B cell (primary cell): ENCODE results near the gene PRPSAP1. TPM values are rescaled to one million over a fixed set of nuclear protein-coding genes. Genes with fewer than 3 reads are reported as not detected.

ENCODE experiments used
- ATAC-seq: fragments of 200-7000 bp; cut with Tn5 transposase; one replicate; pipeline ENCODE4 v1.10.0; 2021; ENCODE audit warnings: low read depth, mild to moderate bottlenecking, moderate number of reproducible peaks, moderate library complexity
- CTCF ChIA-PET: fragments of 350-600 bp; sonication (Branson Sonifier 250); formaldehyde crosslinking; loops from one replicate; lab custom pipeline; 2021; ENCODE audit warnings: antibody characterized with exemption, inconsistent platforms; lab: Charles Lee
- POLR2A ChIA-PET: fragments of 350-600 bp; sonication (Branson Sonifier 250); formaldehyde crosslinking; loops from one replicate; lab custom pipeline; 2021; ENCODE audit warnings: antibody characterized with exemption; lab: Charles Lee
- DNase-seq: peaks from one replicate; pipeline ENCODE4 v3.0.0; 2013
- H2AFZ ChIP-seq: 2 replicates; pipeline ENCODE4 v1.6.1; 2012; ENCODE audit warnings: mild to moderate bottlenecking, low read depth, low read length; ENCODE audit not compliant: insufficient read depth, poor library complexity, severe bottlenecking
- H3K27ac ChIP-seq, 2 donors: 1 replicate in 1 of 2; 2 replicates in 1 of 2; pipeline ENCODE4 v1.5.1; 2012 to 2013; ENCODE audit warnings: low read length in 2 of 2, mild to moderate bottlenecking in 2 of 2, moderate library complexity in 1 of 2
- H3K27me3 ChIP-seq, 4 experiments: fragments of 200-600 bp in 1 of 4; sonication (generic) in 1 of 4; replicated peaks in 1 of 4; 1 replicate in 2 of 4; 2 replicates in 2 of 4; pipeline versions ENCODE4 v1.6.1 to v1.7.0; 2013 to 2016; ENCODE audit warnings: low read length in 3 of 4, mild to moderate bottlenecking in 2 of 4, mixed read lengths in 1 of 4, moderate library complexity in 1 of 4; ENCODE audit not compliant: insufficient read depth in 4 of 4, control insufficient read depth in 3 of 4; ENCODE audit errors: control extremely low read depth in 1 of 4
- H3K36me3 ChIP-seq, 2 experiments: replicated peaks in 1 of 2; 1 replicate in 1 of 2; 2 replicates in 1 of 2; pipeline versions ENCODE4 v1.6.1 to v1.7.1; 2013; ENCODE audit warnings: low read length in 1 of 2; ENCODE audit not compliant: insufficient read depth in 2 of 2, control insufficient read depth in 1 of 2; ENCODE audit errors: control extremely low read depth in 1 of 2, extremely low read depth in 1 of 2
- H3K4me1 ChIP-seq, 2 donors: fragments of 200-600 bp in 1 of 2; sonication (generic) in 1 of 2; 1 replicate in 1 of 2; 2 replicates in 1 of 2; pipeline versions ENCODE4 v1.5.1 to v1.6.1; 2013 to 2017; ENCODE audit warnings: low read length in 2 of 2; ENCODE audit not compliant: control insufficient read depth in 2 of 2, insufficient read depth in 2 of 2
- H3K4me2 ChIP-seq: replicated peaks from 2 replicates; pipeline ENCODE3; 2012; ENCODE audit warnings: mild to moderate bottlenecking, low read depth, low read length; ENCODE audit not compliant: poor library complexity, severe bottlenecking
- H3K4me3 ChIP-seq, 5 experiments: fragments of 200-600 bp in 1 of 5; sonication (generic) in 1 of 5; 1 replicate in 3 of 5; 2 replicates in 2 of 5; pipeline versions ENCODE4 v1.5.1 to v1.7.0; 2011 to 2016; ENCODE audit warnings: low read length in 4 of 5, mild to moderate bottlenecking in 4 of 5, low read depth in 2 of 5, control low read depth in 1 of 5, moderate library complexity in 1 of 5; ENCODE audit not compliant: insufficient read depth in 1 of 5; ENCODE audit errors: control extremely low read depth in 1 of 5, extremely low read depth in 1 of 5
- H3K79me2 ChIP-seq: fragments of 200-600 bp; sonication (generic); one replicate; pipeline ENCODE4 v1.6.0; 2016; ENCODE audit warnings: low read length; ENCODE audit not compliant: control insufficient read depth, insufficient read depth
- H3K9ac ChIP-seq: fragments of 200-600 bp; sonication (generic); 2 replicates; pipeline ENCODE4 v1.6.1; 2017; ENCODE audit warnings: mild to moderate bottlenecking, low read length, moderate library complexity
- H3K9me3 ChIP-seq, 3 donors: one replicate each; pipeline versions ENCODE4 v1.6.1 to v1.7.1; 2013; ENCODE audit warnings: low read length in 2 of 3; ENCODE audit not compliant: control insufficient read depth in 2 of 3, insufficient read depth in 1 of 3; ENCODE audit errors: control extremely low read depth in 1 of 3
- H4K20me1 ChIP-seq: 2 replicates; pipeline ENCODE4 v1.6.0; 2012; ENCODE audit warnings: mild to moderate bottlenecking, low read length; ENCODE audit not compliant: insufficient read depth, control insufficient read depth, poor library complexity, severe bottlenecking
- H3K27ac Mint-ChIP-seq: one replicate; pipeline ENCODE4 v1.8.0; 2021; ENCODE audit warnings: mixed read lengths
- H3K27me3 Mint-ChIP-seq: one replicate; pipeline ENCODE4 v1.8.0; 2021; ENCODE audit warnings: mixed read lengths
- H3K4me1 Mint-ChIP-seq: one replicate; pipeline ENCODE4 v1.8.0; 2021; ENCODE audit warnings: mixed read lengths
- H3K4me3 Mint-ChIP-seq: one replicate; pipeline ENCODE4 v1.8.0; 2021; ENCODE audit warnings: mixed read lengths
- H3K9me3 Mint-ChIP-seq: one replicate; pipeline ENCODE4 v1.8.0; 2022; ENCODE audit warnings: mixed read lengths; ENCODE audit not compliant: insufficient read depth
- EZH2 ChIP-seq: IDR thresholded peaks from 2 replicates; pipeline ENCODE4 v1.6.1; 2012; ENCODE audit warnings: borderline replicate concordance, low read depth, mild to moderate bottlenecking, moderate library complexity, low read length; ENCODE audit not compliant: insufficient read depth, poor library complexity, severe bottlenecking
- WGBS: methylation state at CpG from one replicate; pipeline ENCODE4 v1.1.5; 2013; ENCODE audit warnings: missing lambda C conversion rate; ENCODE audit not compliant: insufficient coverage; 5-methylcytosine and 5-hydroxymethylcytosine counted together
- intact Hi-C: fragments of 100-400 bp; cut with micrococcal nuclease; formaldehyde crosslinking; loops from one replicate; pipeline ENCODE4 v1.10.0; 2022
- polyA plus RNA-seq: library from polyadenylated mRNA; depleted of rRNA; stranded (reverse); fragments of >200 nt; gene quantifications from 2 replicates; pipeline ENCODE4 v1.2.3, GENCODE V29; 2012
- total RNA-seq, 2 donors: library from RNA; stranded (reverse); fragments of 120-200 nt in 1 of 2; gene quantifications; 1 replicate in 1 of 2; 2 replicates in 1 of 2; pipeline versions ENCODE4 v1.2.3 to v1.2.4, GENCODE V29; 2013 to 2022
- TF ChIP-seq, protein P1 (sequence below): fragments of 200-600 bp; IDR thresholded peaks from one replicate; pipeline ENCODE4 v1.8.0; 2022; ENCODE audit warnings: antibody characterized with exemption, mild to moderate bottlenecking

Gene PRPSAP1
- total and polyA plus RNA-seq, 2 donors (not counting 1 experiment from before 2014, with no cell fraction given), result 45.5 to 61.4 TPM

- no peak overlapping the region for H3K4me3 ChIP-seq
- H3K9me3 Mint-ChIP-seq, result no peaks in the 10 kb centered on the region
- no peak overlapping the region for H3K4me2 ChIP-seq
- intact Hi-C loops, result loop anchor here (10.0 kb wide), 1 partner anchor 216 kb away; no protein-coding TSS in a partner anchor
- no peaks in the 10 kb centered on the region for H3K27me3 Mint-ChIP-seq
- no peak overlapping the region for H3K27ac Mint-ChIP-seq
- 93% methylated on average over 12 of the region's 19 CpGs for whole genome bisulfite sequencing
- DNase-seq (peak; percentile 43), ATAC-seq (no peak)
- H3K36me3 ChIP-seq, result no peaks in the 10 kb centered on the region
- no peak overlapping the region for H2AFZ ChIP-seq
- H3K27ac ChIP-seq, result no peak overlapping the region
- H3K4me1 Mint-ChIP-seq, result peaks cover 39% of the 10 kb centered on the region
- ChIA-PET POLR2A (interaction anchor here (2.4 kb wide), 1 partner anchor 157 kb away, joined by 8 read pairs; no protein-coding TSS in a partner anchor), CTCF (interaction anchor here (0.9 to 16.7 kb wide), 12 partner anchors 9 to 264 kb away, joined by 3 to 435 read pairs (median 26); partner anchors contain the start of gene UBALD2)
- H3K9me3 ChIP-seq, result peaks cover 0 to 5% (median 0%) of the 10 kb centered on the region in 3 donors
- no peak for TF ChIP-seq EZH2
- TF ChIP-seq, protein P1, sequence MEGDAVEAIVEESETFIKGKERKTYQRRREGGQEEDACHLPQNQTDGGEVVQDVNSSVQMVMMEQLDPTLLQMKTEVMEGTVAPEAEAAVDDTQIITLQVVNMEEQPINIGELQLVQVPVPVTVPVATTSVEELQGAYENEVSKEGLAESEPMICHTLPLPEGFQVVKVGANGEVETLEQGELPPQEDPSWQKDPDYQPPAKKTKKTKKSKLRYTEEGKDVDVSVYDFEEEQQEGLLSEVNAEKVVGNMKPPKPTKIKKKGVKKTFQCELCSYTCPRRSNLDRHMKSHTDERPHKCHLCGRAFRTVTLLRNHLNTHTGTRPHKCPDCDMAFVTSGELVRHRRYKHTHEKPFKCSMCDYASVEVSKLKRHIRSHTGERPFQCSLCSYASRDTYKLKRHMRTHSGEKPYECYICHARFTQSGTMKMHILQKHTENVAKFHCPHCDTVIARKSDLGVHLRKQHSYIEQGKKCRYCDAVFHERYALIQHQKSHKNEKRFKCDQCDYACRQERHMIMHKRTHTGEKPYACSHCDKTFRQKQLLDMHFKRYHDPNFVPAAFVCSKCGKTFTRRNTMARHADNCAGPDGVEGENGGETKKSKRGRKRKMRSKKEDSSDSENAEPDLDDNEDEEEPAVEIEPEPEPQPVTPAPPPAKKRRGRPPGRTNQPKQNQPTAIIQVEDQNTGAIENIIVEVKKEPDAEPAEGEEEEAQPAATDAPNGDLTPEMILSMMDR, result no peak
- no peaks in the 10 kb centered on the region for H4K20me1 ChIP-seq
- peaks cover 31 to 38% of the 10 kb centered on the region in 2 donors for H3K4me1 ChIP-seq
- H3K9ac ChIP-seq, result no peak overlapping the region
- H3K27me3 ChIP-seq, result no peaks in the 10 kb centered on the region
- no peaks in the 10 kb centered on the region for H3K79me2 ChIP-seq
- no peak overlapping the region for H3K4me3 Mint-ChIP-seq
Observed at GRCh38 chr17:76278268-76278908, 75.3 kb downstream of the PRPSAP1 start.
